Renal cortical epithelial cell (primary cell): ENCODE data around the gene ARID5A. TPM values are rescaled to one million over a fixed set of nuclear protein-coding genes. Genes with fewer than 3 reads are reported as not detected.
"Not testable (repeated sequence)": the region's sequence is repeated elsewhere in the genome, so short reads cannot be mapped to it uniquely, and the experiment has no call there.

ENCODE experiments used
- DNase-seq: peaks from one replicate; pipeline ENCODE4 v3.0.0-alpha.2; 2011; ENCODE audit warnings: low read depth
- total RNA-seq: library from RNA; depleted of rRNA; stranded (reverse); fragments of >200 nt; gene quantifications from 2 replicates; pipeline ENCODE4 v1.2.3, GENCODE V29; 2014

The ARID5A gene
- total RNA-seq, 1 donor from 2014 or later: 3.3 TPM

- DNase-seq: peak; percentile 98
These were observed 20.1 kb downstream of the ARID5A start for GRCh38 chr2:96556441-96557330.

GRCh38 chr2:96557421-96557820 is 20.9 kb downstream of the ARID5A start:
- not testable (repeated sequence) for DNase-seq

- no peak for DNase-seq
These were observed 21.5 kb downstream of the ARID5A start for GRCh38 chr2:96558061-96558460.

GRCh38 chr2:96558485-96558884 is 21.9 kb downstream of the ARID5A start:
- no peak for DNase-seq

GRCh38 chr2:96564026-96564425 is 27.5 kb downstream of the ARID5A start:
- no peak for DNase-seq

- DNase-seq: no peak
These were observed 28.0 kb downstream of the ARID5A start for GRCh38 chr2:96564563-96564962.

GRCh38 chr2:96565111-96565510 is 28.6 kb downstream of the ARID5A start:
- DNase-seq: no peak

GRCh38 chr2:96568094-96568493 is 31.5 kb downstream of the ARID5A start:
- no peak for DNase-seq

GRCh38 chr2:96574364-96574763 is 37.8 kb downstream of the ARID5A start:
- DNase-seq: no peak

GRCh38 chr2:96575785-96576456 is 39.4 kb downstream of the ARID5A start:
- DNase-seq: no peak

- DNase-seq: no peak
These were observed 40.9 kb downstream of the ARID5A start for GRCh38 chr2:96577501-96577900.

GRCh38 chr2:96578731-96579130 is 42.2 kb downstream of the ARID5A start:
- no peak for DNase-seq

- no peak for DNase-seq
These were observed 42.9 kb downstream of the ARID5A start for GRCh38 chr2:96579422-96579821.

- DNase-seq: peak; percentile 29
These were observed 44.2 kb downstream of the ARID5A start for GRCh38 chr2:96580771-96581170.

- peak; percentile 7 for DNase-seq
These were observed 47.5 kb downstream of the ARID5A start for GRCh38 chr2:96584017-96584416.

- no peak for DNase-seq
These were observed 51.3 kb downstream of the ARID5A start for GRCh38 chr2:96587843-96588242.

- DNase-seq: no peak
These were observed 54.5 kb downstream of the ARID5A start for GRCh38 chr2:96591054-96591453.

GRCh38 chr2:96591494-96591893 is 54.9 kb downstream of the ARID5A start:
- DNase-seq: no peak

- no peak for DNase-seq
These were observed 57.7 kb downstream of the ARID5A start for GRCh38 chr2:96594282-96594681.

- DNase-seq: no peak
These were observed 58.2 kb downstream of the ARID5A start for GRCh38 chr2:96594691-96595152.

GRCh38 chr2:96596596-96596995 is 60.0 kb downstream of the ARID5A start:
- DNase-seq: no peak

GRCh38 chr2:96599941-96600340 is 63.4 kb downstream of the ARID5A start:
- no peak for DNase-seq
